ENCODE data around the gene CKMT2.
"Not testable (repeated sequence)": the region's sequence is repeated elsewhere in the genome, so short reads cannot be mapped to it uniquely, and the experiment has no call there.

The CKMT2 gene

DNA sequence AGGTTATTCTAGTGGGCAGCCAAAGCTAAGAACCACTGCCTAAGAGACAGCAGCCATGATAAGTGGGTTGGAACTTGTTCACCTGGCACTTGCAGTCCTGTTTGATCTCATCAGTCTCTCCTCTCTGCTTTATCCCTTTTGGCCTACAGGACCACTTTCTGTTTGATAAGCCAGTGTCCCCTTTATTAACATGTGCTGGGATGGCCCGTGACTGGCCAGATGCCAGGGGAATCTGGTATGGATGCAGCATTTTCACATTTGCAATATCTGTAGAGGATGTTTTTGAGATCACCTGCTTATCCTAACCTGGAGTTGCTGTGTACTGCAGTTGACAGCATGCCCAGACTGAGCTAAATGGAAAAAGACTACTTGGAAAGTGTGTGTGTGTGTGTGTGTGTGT, 23.6 kb downstream of the CKMT2 start:
- Histone ChIP-seq H3K4me1 (ENCODE audit: control insufficient read depth, insufficient read depth, low read length) (no peaks in the 10 kb centered on the region), H3K36me3 (ENCODE audit: control insufficient read depth, insufficient read depth, low read length) (no peaks in the 10 kb centered on the region), H3K4me3 (ENCODE audit: low read length) (no peak overlapping the region), H3K9ac (ENCODE audit: low read length) (no peak overlapping the region), H3K9me3 (ENCODE audit: control insufficient read depth, low read length) (no peaks in the 10 kb centered on the region), H3K27me3 (ENCODE audit: control insufficient read depth, insufficient read depth, low read length) (no peaks in the 10 kb centered on the region)

DNA sequence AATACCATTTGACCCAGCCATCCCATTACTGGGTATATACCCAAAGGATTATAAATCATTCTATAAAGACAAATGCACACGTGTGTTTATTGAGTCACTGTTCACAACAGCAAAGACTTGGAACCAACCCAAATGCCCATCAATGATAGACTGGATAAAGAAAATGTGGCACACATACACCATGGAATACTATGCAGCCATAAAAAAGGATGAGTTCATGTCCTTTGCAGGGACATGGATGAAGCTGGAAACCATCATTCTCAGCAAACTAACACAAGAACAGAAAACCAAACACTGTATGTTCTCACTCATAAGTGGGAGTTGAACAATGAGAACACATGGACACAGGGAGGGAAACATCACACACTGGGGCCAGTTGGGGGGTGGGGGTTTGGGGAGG, 29.7 kb downstream of the CKMT2 start:
- not testable (repeated sequence) for H3K4me3 ChIP-seq (ENCODE audit: low read length); H3K36me3 ChIP-seq (ENCODE audit: control insufficient read depth, insufficient read depth, low read length); H3K9me3 ChIP-seq (ENCODE audit: control insufficient read depth, low read length); H3K27me3 ChIP-seq (ENCODE audit: control insufficient read depth, insufficient read depth, low read length); H3K9ac ChIP-seq (ENCODE audit: low read length); H3K4me1 ChIP-seq (ENCODE audit: control insufficient read depth, insufficient read depth, low read length)

DNA sequence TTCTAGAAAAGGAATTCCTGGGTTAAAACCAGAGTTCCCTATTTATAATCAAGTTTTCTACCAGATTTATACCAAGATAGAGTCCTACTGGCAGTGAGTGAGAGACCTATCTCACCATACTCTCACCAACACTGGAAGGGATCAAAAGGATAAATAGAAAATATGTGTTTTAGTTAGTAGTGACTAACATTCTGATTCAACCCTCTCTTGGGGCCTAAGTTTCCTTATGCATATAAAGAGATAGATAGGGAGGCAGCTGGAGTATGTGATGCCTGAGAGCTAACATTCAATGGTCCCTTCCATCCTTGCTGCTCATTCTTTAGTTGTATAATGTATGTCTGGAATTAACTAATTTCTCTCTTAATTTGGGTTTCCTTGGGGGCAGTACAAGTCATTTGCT, 32.0 kb downstream of the CKMT2 start:
- Histone ChIP-seq H3K4me1 (ENCODE audit: control insufficient read depth, insufficient read depth, low read length) (no peaks in the 10 kb centered on the region), H3K27me3 (ENCODE audit: control insufficient read depth, insufficient read depth, low read length) (no peaks in the 10 kb centered on the region), H3K36me3 (ENCODE audit: control insufficient read depth, insufficient read depth, low read length) (no peaks in the 10 kb centered on the region), H3K9me3 (ENCODE audit: control insufficient read depth, low read length) (no peaks in the 10 kb centered on the region), H3K4me3 (ENCODE audit: low read length) (no peak overlapping the region), H3K9ac (ENCODE audit: low read length) (no peak overlapping the region)

DNA sequence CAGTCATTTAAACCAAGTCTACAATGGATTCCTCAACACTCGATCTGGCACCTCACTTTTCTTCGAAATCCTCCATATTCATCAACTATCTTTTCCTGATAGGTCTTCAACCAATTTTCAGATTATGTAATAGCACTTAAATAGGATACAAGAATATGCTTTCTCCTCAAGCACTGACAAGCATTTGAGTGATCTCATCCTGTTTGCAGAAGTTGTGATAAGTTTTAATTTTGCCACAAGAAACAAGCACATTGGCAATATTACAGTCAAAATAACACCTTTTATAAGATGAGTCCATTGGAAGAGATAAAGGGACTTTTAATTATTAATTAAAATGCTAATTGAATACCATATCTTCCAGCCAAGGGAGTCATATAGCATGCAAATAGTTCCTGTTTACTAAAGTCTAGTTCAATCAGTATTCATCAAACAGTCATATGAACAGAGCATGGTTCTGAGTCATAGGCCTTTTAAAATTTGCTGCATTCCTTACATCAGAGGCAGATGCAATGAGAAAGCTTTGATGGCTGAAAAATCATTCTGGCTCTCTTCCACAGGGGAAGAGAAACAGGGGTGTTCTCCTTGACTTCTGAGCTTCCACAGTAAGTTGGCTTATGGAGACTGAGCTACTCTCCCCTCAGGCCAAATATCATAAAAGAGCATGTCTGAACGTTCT, 35.5 kb downstream of the CKMT2 start:
- Histone ChIP-seq H3K4me1 (ENCODE audit: control insufficient read depth, insufficient read depth, low read length) (no peaks in the 10 kb centered on the region), H3K9me3 (ENCODE audit: control insufficient read depth, low read length) (no peaks in the 10 kb centered on the region), H3K9ac (ENCODE audit: low read length) (no peak overlapping the region), H3K4me3 (ENCODE audit: low read length) (no peak overlapping the region), H3K27me3 (ENCODE audit: control insufficient read depth, insufficient read depth, low read length) (no peaks in the 10 kb centered on the region), H3K36me3 (ENCODE audit: control insufficient read depth, insufficient read depth, low read length) (no peaks in the 10 kb centered on the region)

DNA sequence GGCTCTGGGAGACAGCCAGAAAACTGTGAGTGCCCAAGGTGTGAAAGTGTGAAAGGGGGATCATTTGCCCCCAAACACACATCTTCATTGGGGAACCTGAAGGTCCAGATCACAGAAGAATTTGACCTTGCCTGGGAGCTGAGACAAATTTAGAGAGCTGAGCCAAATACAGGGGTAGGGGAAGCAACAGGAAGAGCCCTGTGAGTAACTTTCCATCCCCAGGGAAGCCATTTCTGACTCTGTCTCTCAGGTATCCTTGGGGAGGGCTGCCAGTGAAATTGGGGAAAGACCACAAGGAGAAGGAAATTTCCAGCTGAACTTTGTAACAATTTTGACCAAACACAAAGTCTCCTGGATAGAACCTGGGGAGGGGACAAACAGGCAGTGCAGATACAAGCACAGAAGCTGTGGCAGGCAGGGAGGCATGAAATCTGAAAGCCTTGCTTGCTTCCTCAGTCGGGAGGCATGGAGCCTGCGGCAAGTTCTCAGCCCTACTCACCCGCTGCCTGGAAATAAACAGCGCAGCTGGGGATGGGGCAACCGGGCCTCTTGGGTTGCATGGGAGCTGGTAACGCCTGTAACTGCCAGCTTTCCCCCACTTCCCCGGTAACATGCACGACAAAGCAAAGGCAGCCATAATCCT, 36.8 kb downstream of the CKMT2 start:
- no peaks in the 10 kb centered on the region for H3K27me3 ChIP-seq (ENCODE audit: control insufficient read depth, insufficient read depth, low read length)
- no peaks in the 10 kb centered on the region for H3K9me3 ChIP-seq (ENCODE audit: control insufficient read depth, low read length)
- no peaks in the 10 kb centered on the region for H3K4me1 ChIP-seq (ENCODE audit: control insufficient read depth, insufficient read depth, low read length)
- no peak overlapping the region for H3K4me3 ChIP-seq (ENCODE audit: low read length)
- no peak overlapping the region for H3K9ac ChIP-seq (ENCODE audit: low read length)
- no peaks in the 10 kb centered on the region for H3K36me3 ChIP-seq (ENCODE audit: control insufficient read depth, insufficient read depth, low read length)

DNA sequence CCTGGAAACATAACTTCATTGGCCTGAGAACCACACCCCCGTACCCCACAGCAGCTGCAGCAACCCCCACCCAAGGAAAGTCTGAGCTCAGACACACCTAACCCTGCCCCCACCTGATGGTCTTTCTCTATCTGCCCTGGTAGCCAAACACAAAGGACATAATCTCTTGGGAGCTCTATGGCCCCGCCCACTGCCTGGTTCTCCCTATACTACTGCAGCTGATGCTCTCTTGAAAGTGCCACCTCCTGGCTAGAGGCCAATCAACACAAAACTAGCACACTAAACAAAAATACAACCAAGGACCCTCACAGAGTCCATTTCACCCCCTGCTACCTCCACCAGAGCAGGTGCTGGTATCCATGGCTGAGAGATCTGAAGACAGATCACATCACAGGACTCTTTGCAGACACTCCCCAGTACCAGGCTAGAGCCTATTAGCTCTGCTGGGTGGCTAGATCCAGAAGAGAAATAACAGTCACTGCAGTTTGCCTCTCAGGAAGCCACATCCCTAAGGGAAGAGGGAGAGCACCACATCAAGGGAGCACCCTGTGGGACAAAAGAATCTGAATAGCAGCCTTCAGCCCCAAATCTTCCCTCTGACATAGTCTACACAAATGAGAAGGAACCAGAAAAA, 37.4 kb downstream of the CKMT2 start:
- not testable (repeated sequence) for H3K9ac ChIP-seq (ENCODE audit: low read length); H3K27me3 ChIP-seq (ENCODE audit: control insufficient read depth, insufficient read depth, low read length); H3K4me1 ChIP-seq (ENCODE audit: control insufficient read depth, insufficient read depth, low read length); H3K36me3 ChIP-seq (ENCODE audit: control insufficient read depth, insufficient read depth, low read length); H3K9me3 ChIP-seq (ENCODE audit: control insufficient read depth, low read length); H3K4me3 ChIP-seq (ENCODE audit: low read length)

DNA sequence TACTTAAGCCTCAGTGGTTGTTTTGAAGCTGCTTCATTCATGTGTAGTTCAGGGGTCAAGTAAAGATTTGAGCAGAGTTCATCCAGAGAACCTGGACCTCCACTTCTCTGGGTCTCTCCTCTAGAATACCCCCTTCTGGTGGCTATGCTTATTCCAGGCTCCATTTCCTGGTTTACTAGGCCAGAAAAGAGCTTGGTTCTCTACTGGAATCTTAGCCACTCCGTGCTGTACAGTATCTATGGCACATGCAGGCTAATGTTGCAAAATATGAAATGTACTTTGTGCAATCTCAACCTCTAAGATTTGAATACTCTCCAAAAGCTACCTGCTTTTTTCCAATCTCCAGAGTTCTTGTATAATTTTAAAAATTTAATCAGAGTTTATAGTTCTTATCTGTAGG, 50.9 kb downstream of the CKMT2 start:
- Histone ChIP-seq H3K4me1 (ENCODE audit: control insufficient read depth, insufficient read depth, low read length) (no peaks in the 10 kb centered on the region), H3K27me3 (ENCODE audit: control insufficient read depth, insufficient read depth, low read length) (no peaks in the 10 kb centered on the region), H3K9ac (ENCODE audit: low read length) (no peak overlapping the region)

DNA sequence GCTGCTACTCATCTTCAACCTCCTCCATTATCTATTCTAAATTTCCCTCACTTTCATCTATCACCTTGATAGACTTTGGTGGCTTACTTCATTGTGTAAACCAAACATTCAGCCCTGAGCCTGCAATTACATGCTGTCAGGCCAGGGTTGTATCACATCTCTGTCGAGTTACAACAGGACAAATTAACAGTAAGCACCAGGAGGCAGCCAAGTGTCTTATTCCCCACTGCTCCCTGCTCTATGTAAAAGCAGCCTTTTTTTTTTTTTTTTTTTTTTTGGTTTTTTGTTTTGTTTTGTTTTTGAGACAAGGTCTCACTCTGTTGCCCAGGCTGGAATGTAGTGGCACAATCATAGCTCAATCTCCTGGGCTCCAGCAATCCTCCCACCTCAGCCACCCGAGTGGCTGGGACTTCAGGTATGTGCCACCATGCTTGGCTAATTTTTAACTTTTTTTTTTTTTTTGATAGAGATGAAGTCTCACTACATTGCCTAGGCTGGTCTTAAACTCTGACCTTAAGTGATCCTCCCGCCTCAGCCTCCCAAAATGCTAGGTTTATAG, 53.0 kb downstream of the CKMT2 start:
- Histone ChIP-seq H3K9me3 (ENCODE audit: control insufficient read depth, low read length) (no peaks in the 10 kb centered on the region), H3K9ac (ENCODE audit: low read length) (no peak overlapping the region), H3K4me3 (ENCODE audit: low read length) (no peak overlapping the region)

More for the DNA sequence above, 50.9 kb downstream of the CKMT2 start:
- Histone ChIP-seq H3K4me3 (ENCODE audit: low read length) (no peak overlapping the region), H3K36me3 (ENCODE audit: control insufficient read depth, insufficient read depth, low read length) (no peaks in the 10 kb centered on the region), H3K9me3 (ENCODE audit: control insufficient read depth, low read length) (no peaks in the 10 kb centered on the region)

DNA sequence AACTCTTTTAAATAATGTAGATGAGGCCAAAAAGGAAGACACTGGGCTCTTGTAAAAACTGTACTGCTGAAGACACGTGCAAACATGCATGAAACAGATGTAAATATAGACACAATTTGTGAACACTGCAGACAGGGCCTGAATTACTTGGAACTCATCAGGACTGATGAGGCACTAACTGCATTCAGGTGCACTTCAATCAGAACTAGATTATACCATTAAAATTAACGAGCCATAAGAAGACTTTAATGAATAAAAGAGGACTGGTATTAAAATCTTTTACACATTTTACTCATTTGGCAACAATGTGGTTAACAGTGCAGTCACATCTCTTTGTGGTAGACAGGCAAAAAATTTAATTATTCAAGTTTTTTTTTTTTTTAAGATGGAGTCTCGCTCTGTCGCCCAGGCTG, 54.9 kb downstream of the CKMT2 start:
- Histone ChIP-seq H3K9ac (ENCODE audit: low read length) (no peak overlapping the region), H3K36me3 (ENCODE audit: control insufficient read depth, insufficient read depth, low read length) (no peaks in the 10 kb centered on the region), H3K4me1 (ENCODE audit: control insufficient read depth, insufficient read depth, low read length) (no peaks in the 10 kb centered on the region), H3K9me3 (ENCODE audit: control insufficient read depth, low read length) (no peaks in the 10 kb centered on the region), H3K4me3 (ENCODE audit: low read length) (no peak overlapping the region), H3K27me3 (ENCODE audit: control insufficient read depth, insufficient read depth, low read length) (no peaks in the 10 kb centered on the region)

More for the DNA sequence above, 53.0 kb downstream of the CKMT2 start:
- Histone ChIP-seq H3K4me1 (ENCODE audit: control insufficient read depth, insufficient read depth, low read length) (no peaks in the 10 kb centered on the region), H3K27me3 (ENCODE audit: control insufficient read depth, insufficient read depth, low read length) (no peaks in the 10 kb centered on the region), H3K36me3 (ENCODE audit: control insufficient read depth, insufficient read depth, low read length) (no peaks in the 10 kb centered on the region)

DNA sequence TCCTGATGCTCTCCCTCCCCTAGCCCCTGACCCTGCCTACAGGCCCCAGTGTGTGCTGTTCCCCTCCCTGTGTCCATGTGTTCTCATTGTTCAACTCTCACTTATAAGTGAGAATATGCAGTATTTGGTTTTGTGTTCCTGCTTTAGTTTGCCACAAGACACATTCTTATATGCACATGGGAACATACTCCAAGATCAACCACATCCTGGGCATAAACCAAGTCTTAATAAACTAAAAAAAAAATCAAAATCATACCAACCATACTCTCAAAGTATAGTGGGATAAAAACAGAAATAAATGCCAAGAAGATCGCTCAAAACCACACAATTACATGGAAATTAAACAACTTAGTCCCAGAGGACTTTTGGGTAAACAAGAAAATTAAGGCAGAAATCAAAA, 57.0 kb downstream of the CKMT2 start:
- H3K9ac ChIP-seq (ENCODE audit: low read length) = no peak overlapping the region
- no peaks in the 10 kb centered on the region for H3K9me3 ChIP-seq (ENCODE audit: control insufficient read depth, low read length)
- H3K27me3 ChIP-seq (ENCODE audit: control insufficient read depth, insufficient read depth, low read length) = no peaks in the 10 kb centered on the region
- no peaks in the 10 kb centered on the region for H3K4me1 ChIP-seq (ENCODE audit: control insufficient read depth, insufficient read depth, low read length)
- H3K36me3 ChIP-seq (ENCODE audit: control insufficient read depth, insufficient read depth, low read length) = no peaks in the 10 kb centered on the region
- no peak overlapping the region for H3K4me3 ChIP-seq (ENCODE audit: low read length)

DNA sequence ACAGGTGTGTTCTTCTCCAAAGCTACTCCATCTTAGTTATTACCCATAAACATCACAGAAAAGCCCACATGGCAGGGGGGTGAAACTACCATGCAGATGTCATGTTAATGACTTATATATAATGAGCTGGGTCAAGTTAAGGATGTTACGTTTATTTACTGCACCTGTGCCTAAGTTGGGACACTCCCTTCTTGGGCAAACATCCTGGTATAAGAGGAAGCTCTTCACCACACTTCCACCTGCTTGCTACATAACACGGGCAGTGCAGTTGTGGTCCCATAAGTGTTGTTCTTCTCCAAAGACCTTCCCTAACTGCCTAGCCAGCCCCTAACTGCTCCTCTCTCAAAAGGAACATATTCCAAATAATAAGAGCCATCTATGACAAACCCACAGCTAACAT, 59.0 kb downstream of the CKMT2 start:
- no peaks in the 10 kb centered on the region for H3K36me3 ChIP-seq (ENCODE audit: control insufficient read depth, insufficient read depth, low read length)
- H3K4me3 ChIP-seq (ENCODE audit: low read length) = no peak overlapping the region
- no peak overlapping the region for H3K9ac ChIP-seq (ENCODE audit: low read length)
- H3K27me3 ChIP-seq (ENCODE audit: control insufficient read depth, insufficient read depth, low read length) = no peaks in the 10 kb centered on the region
- no peaks in the 10 kb centered on the region for H3K9me3 ChIP-seq (ENCODE audit: control insufficient read depth, low read length)
- H3K4me1 ChIP-seq (ENCODE audit: control insufficient read depth, insufficient read depth, low read length) = no peaks in the 10 kb centered on the region

DNA sequence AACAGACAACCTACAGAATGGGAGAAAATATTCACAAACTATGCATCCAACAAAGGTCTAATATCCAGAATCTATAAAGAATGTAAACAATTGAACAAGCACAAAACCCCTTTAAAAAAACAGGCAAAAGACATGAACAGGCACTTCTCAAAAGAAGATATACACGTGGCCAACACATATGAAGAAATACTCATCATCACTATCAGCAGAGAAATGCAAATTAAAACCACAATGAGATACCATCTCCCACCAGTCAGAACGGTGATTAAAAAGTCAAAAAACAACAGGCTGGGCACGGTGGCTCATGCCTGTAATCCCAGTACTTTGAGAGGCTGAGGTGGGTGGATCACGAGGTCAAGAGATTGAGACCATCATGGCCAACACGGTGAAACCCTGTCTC, 60.9 kb downstream of the CKMT2 start:
- H3K36me3 ChIP-seq (ENCODE audit: control insufficient read depth, insufficient read depth, low read length); H3K4me3 ChIP-seq (ENCODE audit: low read length); H3K9me3 ChIP-seq (ENCODE audit: control insufficient read depth, low read length); H3K9ac ChIP-seq (ENCODE audit: low read length); H3K4me1 ChIP-seq (ENCODE audit: control insufficient read depth, insufficient read depth, low read length); H3K27me3 ChIP-seq (ENCODE audit: control insufficient read depth, insufficient read depth, low read length): not testable (repeated sequence)
